OCI-M2 (cell line): ENCODE results near the gene ZNF593OS.

Source experiments
- DNase-seq: peaks from one replicate; lab custom pipeline; 2025; ENCODE audit not compliant: unreplicated experiment; lab: John Stamatoyannopoulos, UW

The ZNF593OS gene

GRCh38 chr1:26184883-26185282 is 13.3 kb upstream of the ZNF593OS start:
- no peak for DNase-seq

- no peak for DNase-seq
Measured at GRCh38 chr1:26184086-26184485, 12.5 kb upstream of the ZNF593OS start.

GRCh38 chr1:26182383-26182696 is 10.7 kb upstream of the ZNF593OS start:
- DNase-seq: no peak

- no peak for DNase-seq
Measured at GRCh38 chr1:26181586-26182382, 10.2 kb upstream of the ZNF593OS start.

GRCh38 chr1:26180010-26180506 is 8.4 kb upstream of the ZNF593OS start:
- DNase-seq: no peak

- DNase-seq: no peak
Measured at GRCh38 chr1:26177182-26177684, 5.6 kb upstream of the ZNF593OS start, which contains the start of gene CNKSR1. CNKSR1 (plus strand) TSS chr1:26177491; CDS start chr1:26177548, 57 bp downstream.

GRCh38 chr1:26175346-26175745 is 3.7 kb upstream of the ZNF593OS start:
- DNase-seq: no peak

GRCh38 chr1:26170472-26170821 is 1.2 kb downstream of the ZNF593OS start:
- DNase-seq: no peak

- DNase-seq: peak; percentile 60
Measured at GRCh38 chr1:26169669-26170471, 1.8 kb downstream of the ZNF593OS start, which contains the start of gene ZNF593. ZNF593 (plus strand) TSS chr1:26169908; CDS start chr1:26169984, 76 bp downstream.

- no peak for DNase-seq
Measured at GRCh38 chr1:26169198-26169554, 2.5 kb downstream of the ZNF593OS start.

GRCh38 chr1:26168410-26169197 is 3.0 kb downstream of the ZNF593OS start, which contains the start of gene C1orf232:
C1orf232 (minus strand) TSS chr1:26168963; CDS start chr1:26168499, 464 bp downstream.
- no peak for DNase-seq

- DNase-seq: no peak
Measured at GRCh38 chr1:26166719-26167281, 4.8 kb downstream of the ZNF593OS start.

GRCh38 chr1:26164861-26165842 is 6.5 kb downstream of the ZNF593OS start:
- no peak for DNase-seq

GRCh38 chr1:26164036-26164860 is 7.4 kb downstream of the ZNF593OS start:
- DNase-seq: no peak

- no peak for DNase-seq
Measured at GRCh38 chr1:26163684-26164035, 8.0 kb downstream of the ZNF593OS start.

GRCh38 chr1:26162220-26162709 is 9.4 kb downstream of the ZNF593OS start:
- DNase-seq: no peak

- DNase-seq: no peak
Measured at GRCh38 chr1:26161415-26162219, 10.0 kb downstream of the ZNF593OS start.
